NCI-H82 treated with DMSO at 0.1 percent for 48 hours (cell line): Measurements from ENCODE around the gene CLSTN2.
A peak's percentile ranks its signal among the peaks of the same experiment; 100 is the strongest.

ENCODE experiments used
- DNase-seq: peaks from one replicate; lab custom pipeline; 2025; ENCODE audit not compliant: unreplicated experiment; lab: John Stamatoyannopoulos, UW

Gene CLSTN2

DNA sequence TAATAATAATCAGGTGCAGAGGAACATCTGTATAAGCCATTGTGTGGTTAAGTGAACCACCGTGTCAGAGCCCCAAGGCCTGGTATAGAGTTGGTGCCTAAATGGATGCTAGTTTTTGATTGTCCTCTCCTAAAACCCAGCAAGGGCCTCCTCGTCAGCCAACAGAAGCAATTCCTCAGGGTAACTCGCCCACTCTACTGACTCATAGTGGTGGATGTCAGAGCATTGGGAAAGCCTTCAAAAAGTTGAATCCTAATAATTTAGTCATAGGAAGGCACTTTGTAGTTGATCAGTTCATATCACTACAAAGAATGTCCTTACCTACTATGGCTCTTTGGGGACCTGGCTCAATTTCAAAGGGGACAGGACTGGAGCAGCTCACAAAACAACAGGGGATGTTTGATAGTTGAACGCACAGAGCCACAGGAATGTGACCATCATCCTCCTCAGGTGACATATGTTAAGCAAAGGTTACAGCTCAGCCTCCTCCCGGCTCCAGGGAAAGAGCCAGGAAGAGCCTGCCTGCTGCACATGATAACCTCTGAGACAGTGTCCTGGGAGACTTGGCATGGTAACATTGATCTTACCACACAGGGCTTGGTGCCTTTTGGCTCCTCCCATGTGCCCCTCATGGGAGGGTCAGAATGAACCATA lies 338.7 kb downstream of the CLSTN2 start:
- DNase-seq: no peak

GRCh38 chr3:140274429-140274828 lies 339.4 kb downstream of the CLSTN2 start:
- DNase-seq: no peak

DNA sequence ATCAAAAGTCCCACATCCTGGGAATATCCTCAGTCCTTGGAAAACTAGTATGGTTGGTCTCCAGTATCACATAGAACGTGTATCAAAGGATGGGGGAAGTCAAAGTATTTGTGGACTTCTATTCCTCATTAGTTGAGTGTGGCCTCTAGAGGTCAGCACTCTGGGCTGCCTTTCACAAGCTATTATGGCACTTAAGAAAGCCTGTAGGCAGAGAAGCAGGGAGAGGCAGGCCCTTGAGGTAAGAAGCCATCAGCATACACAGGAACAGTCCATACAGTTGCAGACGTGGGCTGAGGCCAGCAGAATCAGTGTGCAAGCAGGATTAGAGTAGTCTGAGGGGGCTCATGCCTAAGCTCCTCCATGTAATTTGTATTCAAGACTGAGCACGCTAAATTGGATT lies 341.7 kb downstream of the CLSTN2 start:
- DNase-seq: peak; percentile 98

DNA sequence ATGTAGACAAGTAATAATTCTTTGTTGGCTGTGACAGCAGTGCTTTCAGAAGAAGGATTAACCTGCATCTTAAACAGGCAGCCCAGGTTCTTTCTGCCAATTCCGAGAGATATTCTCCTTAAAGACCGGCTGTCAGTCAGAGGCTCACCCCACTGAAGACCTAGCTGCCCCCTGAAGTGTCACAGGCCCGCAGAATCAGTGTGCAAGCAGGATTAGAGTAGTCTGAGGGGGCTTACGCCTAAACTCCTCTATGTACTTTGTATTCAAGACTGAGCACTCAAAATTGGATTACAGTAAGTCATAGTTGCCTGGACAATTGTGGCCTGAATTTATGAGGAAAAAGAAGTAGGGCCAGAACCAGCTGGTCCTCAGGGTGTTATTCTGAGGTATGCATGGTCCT lies 342.9 kb downstream of the CLSTN2 start:
- peak; percentile 95 for DNase-seq

DNA sequence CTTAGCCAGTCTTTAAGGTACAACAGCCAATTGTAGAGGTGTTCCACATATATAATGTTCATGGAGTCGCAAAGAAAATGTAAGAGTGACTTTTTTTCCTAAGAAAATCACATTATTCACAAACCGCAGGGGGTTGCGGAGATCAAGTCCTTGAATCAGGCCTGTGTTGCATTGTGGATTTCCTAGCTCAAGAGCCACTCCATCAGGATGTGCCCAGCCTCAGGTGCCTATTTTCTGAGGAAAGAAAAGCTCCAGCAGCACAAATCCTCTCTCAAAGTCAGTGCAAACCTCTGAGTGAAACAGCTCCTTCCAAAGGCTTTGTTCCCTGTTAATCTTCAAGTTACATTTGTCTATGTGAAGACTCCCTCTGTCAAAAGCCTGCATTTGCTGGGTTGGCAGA lies 349.4 kb downstream of the CLSTN2 start:
- DNase-seq: no peak

DNA sequence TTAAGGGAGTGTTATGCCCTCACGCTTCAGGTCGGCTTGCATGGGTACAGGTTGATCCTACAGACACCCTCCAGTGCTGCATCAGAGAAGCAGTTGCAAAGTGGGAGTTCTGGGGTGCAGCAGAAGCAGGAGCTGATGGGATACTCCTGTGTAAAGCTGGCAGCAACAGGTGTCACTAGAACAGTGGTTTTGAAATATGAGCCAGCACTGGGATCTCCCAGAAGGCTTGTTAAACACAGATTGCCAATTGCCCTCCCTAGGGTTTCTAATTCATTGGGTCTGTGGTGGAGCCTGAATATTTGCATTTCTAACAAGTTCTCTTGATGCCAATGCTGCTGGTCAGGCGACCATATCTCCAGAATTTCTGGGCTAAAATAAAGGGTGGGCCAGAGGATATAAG lies 350.4 kb downstream of the CLSTN2 start:
- no peak for DNase-seq

GRCh38 chr3:140288595-140288994 lies 353.6 kb downstream of the CLSTN2 start:
- no peak for DNase-seq

DNA sequence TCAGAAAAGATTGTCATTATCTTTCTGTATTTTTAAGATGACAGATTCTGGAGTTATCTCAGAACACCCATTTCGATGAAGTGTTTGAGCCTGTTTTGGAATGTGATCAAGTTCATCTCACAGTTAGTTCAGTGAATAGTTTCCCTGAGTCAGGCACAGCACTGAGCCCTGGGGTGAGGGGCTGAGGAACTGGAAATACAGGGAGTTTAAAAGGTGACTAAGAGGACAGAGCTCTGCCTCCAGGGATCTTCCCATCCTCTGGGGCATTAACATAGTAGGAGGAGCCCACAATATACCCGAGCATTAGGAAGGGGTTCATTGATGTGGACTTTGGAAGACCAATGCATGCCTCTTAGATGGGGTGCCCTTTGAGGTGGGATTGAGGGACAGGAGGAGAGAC lies 355.1 kb downstream of the CLSTN2 start:
- no peak for DNase-seq

DNA sequence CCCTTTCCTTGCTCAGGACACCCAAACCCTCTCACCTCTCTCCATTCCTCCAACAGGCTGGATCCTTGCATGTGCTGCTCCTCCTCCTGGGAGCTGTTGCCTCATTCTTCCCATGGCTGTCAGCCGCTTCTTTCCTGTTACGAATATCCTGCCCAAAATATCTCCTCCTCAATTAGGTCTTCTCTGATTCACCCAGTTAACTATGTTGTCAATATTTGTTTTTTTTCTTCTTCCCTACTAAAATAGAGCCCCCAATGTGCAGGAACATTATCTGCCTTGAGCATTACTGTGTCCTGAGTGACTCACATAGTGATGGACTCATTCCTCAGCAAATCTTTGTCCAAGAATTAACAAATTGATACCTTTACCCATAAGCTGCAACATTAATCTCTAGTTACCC lies 357.2 kb downstream of the CLSTN2 start:
- no peak for DNase-seq

GRCh38 chr3:140292684-140293083 lies 357.7 kb downstream of the CLSTN2 start:
- DNase-seq: no peak

- no peak for DNase-seq
These were observed 359.1 kb downstream of the CLSTN2 start for GRCh38 chr3:140294058-140294457.

GRCh38 chr3:140296796-140297352 lies 361.9 kb downstream of the CLSTN2 start:
- no peak for DNase-seq

DNA sequence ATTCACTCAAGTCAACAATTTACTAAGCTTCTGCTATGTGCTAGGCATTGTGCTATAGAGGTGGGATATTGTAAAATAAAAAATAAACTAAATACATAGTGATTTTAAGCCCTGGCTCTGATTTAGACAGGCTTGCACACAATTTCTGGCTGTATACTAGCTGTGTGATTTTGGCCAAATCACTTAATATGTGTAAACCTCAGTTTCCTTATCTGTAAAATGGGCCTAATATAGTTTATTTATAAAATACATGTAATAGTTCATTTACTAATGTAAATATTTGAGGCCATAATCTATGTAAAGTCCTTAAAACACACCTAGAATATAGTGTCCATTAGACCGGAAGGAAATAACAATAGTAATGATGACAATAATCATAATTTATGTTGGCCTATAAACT lies 363.1 kb downstream of the CLSTN2 start:
- no peak for DNase-seq

DNA sequence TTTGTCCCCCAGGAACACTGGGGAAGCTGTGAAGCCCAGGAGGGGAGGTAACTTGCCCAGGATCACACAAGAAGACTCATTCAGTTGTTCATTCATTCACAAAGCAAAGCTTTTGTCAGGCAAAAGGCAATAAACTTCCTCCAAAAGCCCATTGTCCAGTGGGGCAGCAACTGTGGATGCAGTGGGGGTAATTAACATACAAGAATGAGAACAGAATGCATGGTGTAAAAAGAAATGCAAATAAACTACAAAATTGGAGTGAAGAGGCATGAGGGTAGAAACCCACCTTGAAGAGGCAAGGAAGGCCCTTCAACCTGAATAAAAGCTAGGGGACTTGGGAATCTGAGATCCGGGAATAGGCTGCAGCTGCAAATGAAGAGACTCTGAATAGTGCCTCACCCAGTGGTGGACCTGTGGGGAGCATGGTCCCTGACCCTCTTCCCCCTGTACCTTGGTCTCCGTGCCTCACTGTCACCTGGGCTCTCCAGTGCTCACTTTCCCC lies 363.6 kb downstream of the CLSTN2 start:
- no peak for DNase-seq

DNA sequence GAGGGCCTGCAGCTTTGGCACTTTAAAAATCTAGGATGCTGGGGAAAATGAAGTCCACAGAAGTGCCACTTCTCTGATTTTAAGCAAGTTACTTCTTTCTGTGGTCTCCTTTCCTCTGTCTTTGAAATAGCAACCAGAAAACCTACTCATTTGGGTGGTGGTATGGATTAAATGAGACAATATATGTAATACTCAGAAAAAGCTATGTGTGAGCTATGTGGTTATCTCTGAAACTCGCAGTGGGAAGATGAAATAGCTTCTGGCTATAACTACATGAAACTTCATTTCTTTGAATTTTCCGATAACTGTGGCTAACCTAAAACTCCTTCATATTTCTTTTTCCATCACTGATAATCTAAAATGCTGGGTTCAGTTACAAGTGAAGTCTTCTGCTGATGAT lies 368.9 kb downstream of the CLSTN2 start:
- no peak for DNase-seq

GRCh38 chr3:140308535-140308934 lies 373.6 kb downstream of the CLSTN2 start:
- DNase-seq: no peak

DNA sequence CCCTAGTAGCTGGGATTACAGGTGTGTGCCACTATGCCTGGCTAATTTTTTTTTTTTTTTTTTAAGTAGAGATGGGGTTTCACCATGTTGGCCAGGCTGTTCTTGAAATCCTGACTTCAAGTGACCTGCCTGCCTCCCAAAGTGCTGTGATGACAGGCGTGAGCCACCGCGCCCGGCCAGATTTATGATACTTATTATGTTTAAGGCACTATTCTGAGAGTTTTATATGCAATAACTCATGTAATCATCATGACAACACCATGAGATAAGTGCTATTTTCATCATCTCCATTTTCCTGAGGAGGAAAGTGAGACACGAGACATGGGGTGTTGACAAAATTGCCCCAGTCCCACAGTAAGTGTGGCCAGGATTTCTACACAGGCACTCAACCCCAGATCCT lies 376.4 kb downstream of the CLSTN2 start:
- no peak for DNase-seq

DNA sequence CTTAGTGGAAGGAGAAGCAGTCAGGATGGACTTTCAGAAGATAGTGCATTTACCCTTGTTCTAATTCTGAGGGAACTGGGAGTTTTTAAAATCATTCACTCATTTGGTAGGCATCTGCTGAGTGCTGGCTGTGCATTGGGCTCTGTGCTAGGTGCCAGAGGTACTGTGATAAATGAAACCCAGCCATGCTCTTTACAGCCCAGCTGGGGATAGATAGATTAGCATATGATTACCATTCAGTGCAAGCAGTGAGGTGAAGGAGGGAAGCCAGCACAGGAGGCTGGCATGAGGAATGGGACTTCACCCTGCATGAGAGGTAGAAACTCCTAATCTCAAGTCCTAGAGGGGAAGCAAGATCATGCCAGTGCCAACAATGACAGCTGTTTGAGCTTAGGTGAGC lies 381.0 kb downstream of the CLSTN2 start:
- DNase-seq: no peak

GRCh38 chr3:140316466-140316865 lies 381.5 kb downstream of the CLSTN2 start:
- no peak for DNase-seq

DNA sequence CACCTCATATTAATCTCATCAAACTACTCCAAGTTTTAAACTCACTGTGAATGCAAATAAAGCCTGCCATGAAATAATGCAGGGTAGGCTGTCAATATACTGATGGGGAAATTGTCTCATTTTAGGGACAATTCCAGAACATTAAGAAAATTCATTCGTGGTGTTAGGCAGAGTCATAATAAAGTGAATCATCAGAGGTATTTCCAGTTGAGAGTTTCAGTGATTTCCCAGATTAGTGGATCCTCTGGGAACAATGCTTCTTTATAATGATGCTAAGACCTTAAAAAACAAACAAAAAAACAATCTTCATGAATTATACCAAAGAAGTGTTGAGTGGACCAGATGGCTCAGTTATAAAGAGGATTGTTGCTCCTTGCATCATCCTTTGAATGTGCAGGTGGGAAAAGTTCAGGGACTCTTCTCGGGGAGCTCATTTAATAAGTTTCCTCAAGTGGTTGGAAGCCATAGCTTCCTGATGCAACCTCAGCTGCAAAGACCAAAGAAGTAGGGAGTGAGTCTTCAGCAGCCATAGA lies 381.9 kb downstream of the CLSTN2 start:
- no peak for DNase-seq

DNA sequence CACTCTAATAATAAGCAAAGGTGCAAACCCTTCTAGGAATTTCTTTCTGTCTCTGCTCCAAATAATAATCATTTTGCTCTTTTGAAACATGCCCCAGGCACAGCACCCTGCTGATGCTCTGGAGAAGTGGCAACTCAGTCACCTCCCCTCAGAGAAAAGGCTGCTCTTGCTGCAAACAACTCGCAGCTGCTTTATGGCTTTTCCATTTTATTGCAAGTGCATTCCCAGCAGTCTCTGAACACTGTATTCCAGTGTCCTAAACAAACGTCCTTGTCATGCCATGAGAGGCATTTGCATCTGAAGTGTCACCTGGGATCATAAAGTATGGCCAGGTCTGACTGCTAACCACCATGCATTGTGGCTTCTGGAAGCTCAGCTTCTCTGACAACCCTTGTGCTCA lies 384.8 kb downstream of the CLSTN2 start:
- DNase-seq: no peak

DNA sequence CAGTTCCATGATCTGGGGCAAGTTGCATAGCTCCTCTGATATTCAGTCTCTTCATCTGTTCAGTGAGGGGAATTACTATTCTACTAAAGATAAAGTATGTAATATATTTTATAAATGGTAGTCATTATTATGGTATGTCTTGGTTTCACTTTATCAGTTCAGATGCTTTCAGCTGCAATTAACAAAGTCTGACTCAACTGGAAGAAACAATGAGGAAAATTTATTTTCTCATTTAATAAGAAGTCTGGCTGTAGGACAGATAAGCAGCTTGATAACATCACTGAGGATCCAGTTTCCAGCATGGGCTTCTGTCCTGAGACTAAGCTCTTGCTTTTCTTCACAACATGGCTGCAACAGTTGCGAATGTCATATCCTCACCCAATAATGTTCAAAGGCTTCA lies 388.6 kb downstream of the CLSTN2 start:
- DNase-seq: no peak

GRCh38 chr3:140332131-140332530 lies 397.1 kb downstream of the CLSTN2 start:
- DNase-seq: peak; percentile 90
